HT-29 (cell line): ENCODE measurements around the gene KCTD13. TPM values are rescaled to one million over a fixed set of nuclear protein-coding genes. Genes with fewer than 3 reads are reported as not detected.
"Not testable (repeated sequence)": the region's sequence is repeated elsewhere in the genome, so short reads cannot be mapped to it uniquely, and the experiment has no call there.

Experiments
- DNase-seq: peaks from one replicate; pipeline ENCODE4 v3.0.0-alpha.2; 2015; ENCODE audit warnings: low spot score
- total RNA-seq: library from RNA; depleted of rRNA; stranded (reverse); fragments of >200 nt; shearing (Covaris generic); gene quantifications from 2 replicates; pipeline ENCODE4 v1.2.3, GENCODE V29; 2014

The KCTD13 gene
- total RNA-seq, 1 experiment from 2014 or later: 25.9 TPM

DNA sequence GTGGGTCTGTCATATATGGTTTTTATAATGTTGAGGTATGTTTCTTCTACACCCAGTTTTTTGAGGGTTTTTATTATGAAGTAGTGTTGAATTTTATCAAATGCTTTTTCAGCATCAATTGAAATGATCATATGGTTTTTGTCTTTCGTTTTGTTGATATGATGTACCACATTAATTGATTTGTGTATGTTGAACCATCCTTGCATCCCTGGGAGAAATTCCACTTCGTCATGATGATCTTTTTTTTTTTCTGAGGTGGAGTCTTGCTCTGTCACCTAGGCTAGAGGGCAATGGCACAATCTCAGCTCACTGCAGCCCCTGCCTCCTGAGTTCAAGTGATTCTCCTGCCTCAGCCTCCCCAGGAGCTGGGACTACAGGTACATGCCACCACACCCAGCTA lies 21.9 kb upstream of the KCTD13 start:
- no peak for DNase-seq

DNA sequence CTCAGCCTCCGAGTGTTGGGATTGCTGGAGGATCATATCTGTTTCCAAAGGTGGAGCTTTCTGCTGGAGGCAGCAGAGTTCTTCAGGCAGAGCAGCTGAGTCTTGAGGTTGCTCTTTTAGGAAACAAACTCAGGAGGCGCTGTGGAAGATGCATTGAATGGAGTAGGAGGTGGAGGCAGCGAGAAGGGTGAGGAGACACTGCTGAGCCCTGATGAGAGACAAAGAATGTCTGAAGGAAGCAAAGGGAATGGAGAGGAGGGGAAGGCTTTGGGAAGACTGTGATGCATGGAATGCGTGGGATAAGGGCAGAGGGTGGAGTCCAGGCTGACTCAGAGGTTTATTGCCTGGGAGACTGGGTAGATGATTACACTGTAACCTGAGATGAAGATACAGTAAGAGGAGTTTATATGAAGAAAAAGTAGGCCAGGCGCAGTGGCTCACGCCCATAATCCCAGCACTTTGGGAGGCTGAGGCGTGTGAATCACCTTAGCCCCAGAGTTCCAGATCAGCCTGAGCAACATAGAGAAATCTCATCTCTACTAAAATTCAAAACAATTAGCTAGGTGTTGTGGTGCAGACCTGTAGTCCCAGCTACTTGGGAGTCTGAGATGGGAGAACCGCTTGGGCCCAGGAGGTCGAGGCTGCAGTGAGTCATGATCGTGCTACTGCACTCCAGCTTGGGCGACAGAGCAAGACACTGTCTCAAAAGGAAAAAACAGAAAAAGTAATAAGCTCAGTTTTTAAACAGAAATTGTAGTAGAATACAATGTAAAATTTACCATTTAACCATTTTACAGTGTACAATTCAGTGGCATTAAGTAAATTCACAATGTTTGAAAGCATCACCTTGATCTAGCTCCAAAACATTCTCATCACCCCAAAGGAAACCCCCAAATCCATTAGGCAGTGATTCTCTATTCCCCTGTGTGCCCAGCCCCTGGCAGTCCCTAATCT lies 18.1 kb upstream of the KCTD13 start:
- DNase-seq: peak; percentile 95

DNA sequence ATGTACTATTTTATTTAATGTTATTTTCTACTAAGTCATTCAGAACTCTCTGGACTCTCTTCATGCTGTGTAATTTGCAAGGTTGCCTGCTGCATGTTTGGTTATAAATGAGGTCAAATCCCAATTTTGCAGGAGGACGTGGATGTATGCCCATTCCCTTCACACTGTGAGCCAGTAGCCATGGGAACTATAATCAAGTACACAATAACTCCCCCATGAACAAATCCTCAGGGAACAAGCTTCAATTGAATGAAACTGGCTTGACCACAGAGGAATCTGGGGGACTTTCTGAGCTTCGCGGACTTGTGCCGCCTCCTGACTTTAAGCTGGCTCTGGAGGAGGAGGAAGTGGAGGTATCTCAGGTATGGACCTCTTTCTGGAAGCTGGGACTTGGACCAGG lies 14.6 kb upstream of the KCTD13 start:
- no peak for DNase-seq

DNA sequence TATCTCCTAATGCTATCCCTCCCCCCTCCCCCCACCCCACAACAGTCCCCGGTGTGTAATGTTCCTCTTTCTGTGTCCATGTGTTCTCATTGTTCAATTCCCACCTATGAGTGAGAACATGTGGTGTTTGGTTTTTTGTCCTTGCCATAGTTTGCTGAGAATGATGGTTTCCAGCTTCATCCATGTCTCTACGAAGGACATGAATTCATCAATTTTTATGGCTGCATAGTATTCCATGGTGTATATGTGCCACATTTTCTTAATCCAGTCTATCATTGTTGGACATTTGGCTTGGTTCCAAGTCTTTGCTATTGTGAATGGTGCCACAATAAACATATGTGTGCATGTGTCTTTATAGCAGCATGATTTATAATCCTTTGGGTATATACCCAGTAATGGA lies 5.7 kb upstream of the KCTD13 start:
- DNase-seq: not testable (repeated sequence)

DNA sequence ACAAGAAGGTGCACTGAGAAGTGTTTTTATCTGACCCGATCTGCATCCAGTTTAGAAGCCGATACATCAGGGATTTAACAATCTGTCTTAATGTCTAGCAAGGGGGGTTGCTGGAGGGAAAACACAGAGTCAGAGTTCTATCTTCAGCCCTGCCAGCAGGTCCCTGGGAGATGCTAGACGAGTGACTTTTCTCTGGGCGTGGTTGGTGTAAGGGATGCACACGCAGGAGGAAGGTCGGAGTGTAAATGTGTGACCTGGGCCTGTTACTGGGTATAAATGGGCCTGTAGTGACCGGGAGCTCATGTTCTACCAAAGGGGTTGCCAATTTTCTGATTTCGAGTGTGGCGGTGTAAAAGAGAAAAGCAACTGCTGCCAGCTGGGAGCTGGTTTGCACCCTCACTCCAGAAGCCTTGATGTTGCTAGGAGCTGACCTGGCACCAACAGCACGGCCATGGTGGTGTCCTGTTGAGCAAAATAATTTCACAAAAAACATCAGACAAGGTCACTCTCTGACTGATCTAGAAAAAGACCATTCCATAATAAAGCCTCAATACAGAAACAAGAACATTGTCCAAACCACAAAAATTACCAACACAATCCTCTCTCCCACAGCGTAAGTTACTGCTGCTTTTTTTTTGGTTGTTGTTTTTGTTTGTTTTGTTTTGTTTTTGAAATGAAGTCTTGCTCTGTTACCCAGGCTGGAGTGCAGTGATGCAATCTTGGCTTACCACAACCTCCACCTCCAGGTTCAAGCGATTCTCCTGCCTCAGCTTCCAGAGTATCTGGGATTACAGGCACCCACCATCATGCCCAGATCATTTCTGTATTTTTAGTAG lies 1.3 kb upstream of the KCTD13 start:
- DNase-seq: no peak

DNA sequence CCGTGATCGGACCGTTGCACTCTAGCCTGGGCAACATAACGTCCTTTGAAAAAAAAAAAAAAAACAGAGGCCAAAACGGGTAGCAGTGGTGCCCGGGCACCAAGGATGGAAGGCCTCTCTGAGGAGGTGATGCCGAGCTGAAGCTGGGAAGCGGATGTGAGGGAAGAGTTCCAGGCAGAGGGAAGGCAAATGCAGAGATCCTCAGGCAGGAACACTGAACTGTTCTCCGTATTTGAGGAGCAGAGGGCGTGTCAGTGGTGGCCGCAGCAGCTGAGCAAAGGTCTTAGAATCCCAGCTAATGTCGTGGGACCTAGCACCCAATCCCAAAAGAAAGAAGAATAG lies 656 bp upstream of the KCTD13 start:
- DNase-seq: peak; percentile 39

DNA sequence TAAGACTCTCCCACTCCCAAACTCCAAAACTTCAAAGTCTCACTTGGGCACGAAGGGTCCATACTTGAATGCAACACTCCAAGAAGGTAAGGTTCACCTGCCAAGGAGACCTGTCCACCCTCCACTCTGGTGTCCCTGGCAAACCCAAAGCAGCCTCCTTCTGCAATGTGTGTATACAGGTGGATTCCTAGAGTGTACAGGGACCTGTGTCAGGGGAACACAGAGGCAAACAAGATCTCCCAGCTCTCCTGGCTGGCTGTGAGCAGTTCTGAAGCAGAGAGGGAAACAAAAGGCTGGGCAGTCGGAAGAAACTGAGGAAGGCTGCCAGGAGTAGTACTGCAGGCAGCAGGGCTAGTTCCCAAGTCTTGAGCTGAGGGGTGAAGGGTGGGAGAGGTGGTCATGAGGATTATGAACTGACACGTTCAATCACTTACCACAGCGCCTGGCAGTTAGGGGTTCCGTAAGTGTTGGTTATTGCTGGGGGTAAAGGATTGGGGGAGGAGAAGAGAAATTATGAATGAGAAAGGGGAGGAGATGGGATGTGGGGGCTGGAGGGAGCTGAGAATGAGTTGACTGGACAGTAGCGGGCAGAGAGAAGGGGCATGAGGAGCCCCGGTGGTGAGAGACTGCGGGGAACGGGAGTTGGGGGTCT lies 795 bp downstream of the KCTD13 start:
- peak; percentile 25 for DNase-seq

DNA sequence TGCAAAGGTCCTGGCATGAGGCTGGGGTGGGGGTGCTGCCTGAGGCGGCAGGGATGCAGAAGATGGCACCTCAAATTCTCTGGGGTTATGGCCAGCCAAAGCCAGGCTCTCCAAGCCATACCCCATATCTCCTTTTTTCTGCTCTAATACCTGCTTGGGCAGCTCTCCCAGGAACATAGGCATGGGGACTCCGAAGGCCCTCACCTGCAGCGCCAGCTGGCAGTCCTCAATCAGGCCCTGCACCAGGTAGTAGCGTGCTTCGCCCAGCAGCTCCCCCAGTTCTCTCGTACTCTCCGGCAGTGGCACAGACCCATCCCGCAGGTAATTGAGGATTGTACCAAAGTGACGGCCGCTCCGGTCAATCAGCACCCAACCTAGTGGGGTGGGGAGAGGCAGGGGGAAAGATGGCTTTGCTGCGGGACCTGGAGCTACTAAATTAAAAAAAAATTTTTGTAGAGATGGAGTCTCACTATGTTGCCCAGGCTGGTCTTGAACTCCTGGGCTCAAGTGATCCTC lies 3.0 kb downstream of the KCTD13 start:
- no peak for DNase-seq

DNA sequence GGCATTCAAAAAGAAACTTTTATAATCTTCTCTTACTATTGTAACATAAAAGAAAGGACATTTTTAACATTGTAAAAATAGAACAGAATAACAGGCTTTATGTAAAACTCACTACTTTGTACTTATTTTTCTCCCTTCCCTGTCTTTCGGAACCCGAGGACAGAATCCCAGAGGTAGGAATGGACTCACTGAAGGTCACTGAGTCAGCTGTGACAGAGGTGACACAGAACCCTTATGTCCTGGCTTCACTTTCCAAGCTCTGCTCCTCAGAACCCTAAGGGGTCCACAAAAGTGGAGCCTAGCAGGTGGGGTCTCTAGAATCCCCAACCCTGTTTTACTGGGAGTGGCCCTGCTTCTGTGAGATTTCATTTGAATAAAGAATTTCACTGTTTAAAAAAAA lies 3.7 kb downstream of the KCTD13 start:
- no peak for DNase-seq

DNA sequence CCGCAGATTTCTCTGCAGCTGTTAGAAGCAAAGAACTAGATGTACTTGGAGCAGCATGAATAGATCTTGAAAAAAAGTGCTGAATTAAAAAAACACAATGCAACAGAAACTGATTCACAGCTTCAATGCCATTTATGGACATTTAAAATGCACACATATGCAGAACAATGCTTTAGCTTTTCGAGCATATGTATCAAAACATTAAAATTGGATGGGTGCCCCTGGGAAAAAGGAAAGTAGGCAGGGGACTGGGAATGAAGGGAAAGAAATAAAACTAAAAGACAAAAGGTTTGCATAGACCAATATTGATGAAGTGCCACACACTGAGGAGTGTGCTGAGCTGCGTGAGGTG lies 5.0 kb downstream of the KCTD13 start:
- no peak for DNase-seq

DNA sequence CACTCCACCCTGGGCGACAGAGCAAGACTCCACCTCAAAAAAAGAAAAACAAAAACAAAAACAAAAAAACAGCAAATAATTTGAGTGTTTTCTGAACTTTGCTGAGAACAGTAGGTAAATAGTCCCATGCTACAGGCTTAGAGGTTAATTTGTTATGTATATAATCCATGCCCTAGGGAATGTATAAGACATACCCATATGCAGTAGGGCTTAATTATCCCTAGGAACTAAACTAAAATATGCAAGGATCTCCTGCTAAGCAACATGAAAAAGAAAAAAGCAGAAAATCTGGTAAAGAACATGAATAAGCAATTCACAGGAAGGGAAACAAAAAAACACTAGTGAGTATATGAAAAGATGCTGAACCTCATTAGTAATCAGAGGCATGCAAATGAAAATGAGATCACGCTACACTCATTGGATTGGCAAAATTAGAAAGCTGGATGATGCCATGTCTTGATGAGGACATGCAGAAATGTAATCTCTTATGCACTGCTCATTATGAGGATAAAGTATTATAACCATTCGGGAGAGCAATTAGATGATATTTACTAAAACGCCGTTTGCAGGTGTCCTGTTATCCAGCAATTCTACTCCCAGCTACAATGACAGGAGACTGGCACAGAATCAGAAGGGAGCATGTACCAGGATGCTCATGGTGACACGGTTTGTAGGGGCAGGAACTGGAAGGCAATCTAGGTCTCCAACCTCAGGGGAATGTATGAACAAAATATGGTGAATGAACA lies 5.6 kb downstream of the KCTD13 start:
- DNase-seq: no peak

DNA sequence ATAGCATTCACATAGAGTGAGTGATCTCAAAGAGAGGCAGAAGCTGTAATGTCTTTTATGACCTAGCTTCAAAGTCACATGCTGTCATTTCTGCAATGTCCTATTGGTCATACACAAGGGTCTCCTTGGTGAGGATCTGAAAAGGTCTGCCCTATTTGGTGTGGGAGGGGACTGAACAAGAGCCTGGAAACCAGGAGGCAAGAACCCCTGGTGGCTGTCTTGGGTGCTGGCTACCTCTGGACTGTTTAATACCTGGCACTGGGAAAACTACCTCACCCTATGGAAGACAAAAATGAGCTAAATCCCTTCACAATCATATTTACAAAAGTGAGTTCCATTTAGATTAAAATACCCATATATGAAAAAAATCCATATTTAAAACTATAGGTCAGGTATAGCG lies 9.0 kb downstream of the KCTD13 start:
- peak; percentile 18 for DNase-seq

DNA sequence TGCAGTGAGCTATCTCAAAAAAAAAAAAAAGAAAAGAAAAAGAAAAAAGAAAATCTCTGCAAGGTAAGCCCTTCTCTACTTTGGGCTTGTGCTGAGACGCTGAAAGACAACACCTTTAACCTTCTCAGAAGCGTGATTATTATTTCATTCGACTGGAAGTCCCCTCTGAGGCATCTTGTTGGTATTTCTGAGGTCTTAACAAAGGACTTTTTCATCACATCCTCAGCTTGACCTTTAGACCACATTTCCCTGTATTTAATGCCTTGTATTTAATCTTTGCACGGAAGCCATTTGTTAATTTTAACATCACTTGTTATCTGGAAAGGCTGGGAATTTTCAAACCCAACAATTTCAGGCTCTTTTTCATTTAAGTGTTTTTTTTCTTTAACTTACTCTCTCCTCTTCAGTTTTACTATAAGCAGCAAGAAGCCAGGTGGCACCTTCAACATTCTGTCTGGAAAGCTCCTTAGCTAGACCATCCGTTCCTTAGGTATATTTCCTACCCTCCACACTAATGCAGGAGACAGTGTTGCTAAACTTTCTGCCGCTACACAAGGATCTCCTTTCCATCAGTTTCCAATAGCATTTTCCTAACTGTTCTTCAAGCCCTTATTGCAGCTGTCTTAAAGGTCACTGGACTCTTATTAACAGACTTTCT lies 10.3 kb downstream of the KCTD13 start:
- no peak for DNase-seq

DNA sequence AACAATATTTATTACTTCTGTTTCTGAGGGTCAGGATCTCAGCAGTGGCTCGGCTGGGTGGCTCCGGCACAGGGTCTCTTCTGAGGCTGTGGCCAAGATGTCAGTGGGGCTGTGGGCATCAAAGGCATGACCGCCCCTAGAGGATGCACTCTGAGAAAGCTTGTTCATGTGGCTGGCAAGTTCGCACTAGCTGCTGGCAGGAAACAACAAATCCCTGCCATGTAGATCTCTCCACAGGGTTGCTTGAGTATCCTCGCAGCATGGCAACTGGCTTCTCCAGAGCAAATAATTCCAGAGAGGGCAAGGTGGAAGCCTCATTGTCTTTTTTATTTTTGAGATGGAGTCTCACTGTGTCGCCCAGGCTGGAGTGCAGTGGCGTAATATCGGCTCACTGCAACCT lies 12.5 kb downstream of the KCTD13 start:
- DNase-seq: no peak

DNA sequence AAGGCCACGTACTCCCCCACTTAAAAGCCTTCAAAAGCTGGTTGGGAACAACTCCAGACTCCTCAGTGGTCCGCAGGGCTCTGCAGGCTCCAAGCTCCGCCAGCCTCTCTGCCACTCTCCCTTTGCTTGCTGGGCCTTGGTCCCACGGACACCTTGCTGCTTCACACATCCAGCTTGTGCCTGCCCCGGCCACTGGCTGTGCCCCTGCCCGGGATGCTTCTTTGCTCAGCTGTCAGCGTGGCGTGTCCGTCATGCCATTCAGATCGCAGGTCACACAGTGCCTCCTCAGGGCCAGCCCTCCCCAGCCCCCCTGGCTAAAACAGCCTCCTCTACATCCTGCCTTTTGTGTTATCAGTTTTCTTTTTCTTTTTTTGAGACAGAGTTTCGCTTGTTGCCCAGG lies 13.9 kb downstream of the KCTD13 start:
- DNase-seq: no peak

DNA sequence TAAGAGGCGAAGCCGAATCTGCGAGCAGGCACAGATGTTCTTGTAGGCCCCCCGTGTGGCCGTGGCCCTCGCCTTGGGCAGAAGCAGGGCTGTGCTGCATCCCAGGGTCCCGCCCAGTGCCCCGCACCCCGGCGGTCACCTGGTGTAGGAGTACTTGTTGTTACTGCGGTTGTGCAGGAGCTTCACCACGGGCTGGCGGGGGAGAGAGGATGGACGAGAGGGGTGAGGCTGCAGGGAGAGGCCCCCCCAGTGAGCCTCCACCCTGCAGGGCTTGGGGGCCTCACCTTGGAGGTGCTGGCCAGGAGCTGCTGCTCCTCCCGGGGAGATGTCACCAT lies 14.4 kb downstream of the KCTD13 start:
- DNase-seq: no peak

DNA sequence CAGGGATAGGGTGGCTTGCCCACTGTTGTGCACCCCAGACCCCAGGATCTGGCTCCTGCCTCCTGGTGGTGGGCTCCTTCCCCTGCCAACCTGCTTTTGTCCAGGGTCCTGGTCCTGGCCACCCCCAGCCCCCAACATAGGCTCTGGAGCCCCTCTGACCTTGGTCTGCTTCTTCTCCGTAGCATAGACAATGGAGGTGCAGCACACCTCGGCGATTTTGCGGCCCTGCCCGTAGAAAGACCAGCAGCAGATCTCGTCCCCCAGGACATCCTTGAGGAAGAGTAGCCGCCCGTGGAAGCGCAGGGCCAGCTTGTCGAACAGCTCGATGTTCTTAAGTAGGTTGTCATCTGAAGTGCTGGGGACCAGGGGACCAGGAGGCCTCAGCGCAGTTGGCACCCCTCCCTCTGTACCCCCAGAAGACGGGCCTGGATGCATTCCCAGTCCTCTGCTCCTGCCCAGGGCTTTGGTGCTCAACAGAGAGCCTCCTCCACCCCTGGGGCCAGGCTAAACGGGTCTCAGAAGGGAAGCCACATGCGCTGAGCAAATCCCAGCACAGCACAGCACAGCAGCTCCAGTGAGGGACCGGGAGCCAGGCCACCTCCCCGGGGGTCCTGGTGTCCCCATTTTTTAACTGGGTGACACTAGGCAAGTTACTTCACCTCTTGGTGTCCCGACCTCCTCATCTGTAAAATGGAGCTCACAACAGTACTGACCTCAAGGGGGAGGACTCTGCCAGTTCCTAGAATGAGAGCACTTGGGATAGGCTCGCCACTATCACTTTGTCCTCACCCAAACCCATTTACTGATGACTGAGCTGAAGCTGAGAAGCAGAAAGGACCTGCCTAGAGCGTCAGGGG lies 15.0 kb downstream of the KCTD13 start:
- DNase-seq: no peak

DNA sequence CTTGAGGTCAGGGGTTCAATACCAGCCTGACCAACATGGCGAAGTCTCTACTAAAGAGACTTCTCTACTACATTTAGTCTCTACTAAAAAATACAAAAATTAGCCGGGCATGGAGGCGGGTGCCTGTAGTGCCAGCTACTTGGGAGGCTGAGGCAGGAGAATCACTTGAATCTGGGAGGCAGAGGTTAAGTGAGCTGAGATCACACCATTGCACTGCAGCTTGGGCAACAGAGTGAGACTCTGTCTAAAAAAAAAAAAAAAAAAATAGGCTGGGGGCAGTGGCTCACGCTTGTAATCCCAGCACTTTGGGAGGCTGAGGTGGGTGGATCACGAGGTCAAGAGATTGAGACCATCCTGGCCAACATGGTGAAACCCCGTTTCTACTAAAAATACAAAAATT lies 16.2 kb downstream of the KCTD13 start:
- DNase-seq: not testable (repeated sequence)

DNA sequence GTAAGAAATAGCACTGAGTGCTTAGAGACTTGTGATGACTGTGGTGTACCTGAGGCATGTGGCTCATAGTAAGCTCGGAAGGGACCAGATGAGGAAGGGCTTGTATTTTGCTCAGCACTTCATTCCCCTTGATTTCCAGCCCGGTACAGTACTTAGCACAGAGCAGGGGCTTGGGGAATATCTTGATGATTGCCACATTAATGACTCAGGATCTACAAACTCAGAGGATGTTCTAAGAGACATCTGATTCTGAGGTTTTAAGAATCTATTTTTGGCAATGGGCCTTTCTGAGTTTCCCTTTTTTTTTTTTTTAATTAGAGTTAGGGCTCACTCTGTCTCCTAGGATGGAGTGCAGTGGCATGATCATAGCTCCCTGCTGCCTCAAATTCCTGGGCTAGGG lies 16.6 kb downstream of the KCTD13 start:
- no peak for DNase-seq

DNA sequence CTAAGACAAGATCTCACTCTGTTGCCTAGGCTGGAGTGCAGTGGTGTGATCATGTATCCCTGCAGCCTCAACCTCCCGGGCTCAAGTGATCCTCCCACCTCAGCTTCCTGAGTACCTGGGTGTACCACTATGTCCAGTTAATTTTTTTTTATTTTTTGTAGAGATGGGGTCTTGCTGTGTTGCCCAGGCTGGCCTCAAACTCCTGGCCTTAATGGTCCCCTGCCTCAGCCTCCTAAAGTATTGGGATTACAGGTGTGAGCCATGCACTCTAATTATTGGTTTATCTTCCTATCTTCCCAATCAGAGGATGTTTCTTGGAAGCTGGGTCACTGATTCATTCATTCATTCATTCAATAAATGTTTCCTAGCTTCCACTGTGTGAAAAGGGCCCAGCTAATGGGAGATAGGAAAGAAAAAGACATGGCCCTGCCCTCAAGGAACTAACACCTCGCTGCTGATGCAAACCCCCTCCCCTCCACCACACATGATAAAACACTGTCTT lies 17.3 kb downstream of the KCTD13 start:
- no peak for DNase-seq
